Anterior cingulate cortex (tissue), 58 donors: Measurements from ENCODE around the gene WWOX.
"Not testable (repeated sequence)": the region's sequence is repeated elsewhere in the genome, so short reads cannot be mapped to it uniquely, and the experiment has no call there.

Experiments used
- DNase-seq, 58 donors: peaks; one replicate each; lab custom pipeline; 2025; lab: John Stamatoyannopoulos, UW

Gene WWOX

GRCh38 chr16:78505544-78506366 is 406.3 kb downstream of the WWOX start:
- DNase-seq, result peak in 50 of 58 donors; percentile 9 to 77 (median 34)

GRCh38 chr16:78506367-78507193 is 407.1 kb downstream of the WWOX start:
- DNase-seq, result no peak

GRCh38 chr16:78507576-78507975 is 408.1 kb downstream of the WWOX start:
- no peak for DNase-seq

- DNase-seq, result no peak
Observed at GRCh38 chr16:78509965-78510364, 410.5 kb downstream of the WWOX start.

GRCh38 chr16:78510496-78510895 is 411.0 kb downstream of the WWOX start:
- DNase-seq, result no peak

- DNase-seq, result no peak
Observed at GRCh38 chr16:78513838-78514237, 414.4 kb downstream of the WWOX start.

- not testable (repeated sequence) for DNase-seq
Observed at GRCh38 chr16:78514888-78515287, 415.4 kb downstream of the WWOX start.

GRCh38 chr16:78515421-78515820 is 416.0 kb downstream of the WWOX start:
- DNase-seq, result no peak

GRCh38 chr16:78516006-78516736 is 416.7 kb downstream of the WWOX start:
- DNase-seq, result no peak

- no peak for DNase-seq
Observed at GRCh38 chr16:78519896-78520295, 420.4 kb downstream of the WWOX start.

- DNase-seq, result no peak
Observed at GRCh38 chr16:78520470-78520869, 421.0 kb downstream of the WWOX start.

- DNase-seq, result no peak
Observed at GRCh38 chr16:78522327-78522726, 422.9 kb downstream of the WWOX start.

- no peak for DNase-seq
Observed at GRCh38 chr16:78523212-78523985, 423.9 kb downstream of the WWOX start.

GRCh38 chr16:78524066-78524595 is 424.7 kb downstream of the WWOX start:
- no peak for DNase-seq

GRCh38 chr16:78528265-78528664 is 428.8 kb downstream of the WWOX start:
- no peak for DNase-seq

GRCh38 chr16:78529881-78530280 is 430.4 kb downstream of the WWOX start:
- DNase-seq, result no peak

- DNase-seq, result no peak
Observed at GRCh38 chr16:78530283-78530682, 430.8 kb downstream of the WWOX start.

GRCh38 chr16:78535098-78535497 is 435.6 kb downstream of the WWOX start:
- no peak for DNase-seq

GRCh38 chr16:78537511-78537910 is 438.1 kb downstream of the WWOX start:
- DNase-seq, result no peak

GRCh38 chr16:78538292-78538691 is 438.8 kb downstream of the WWOX start:
- DNase-seq, result no peak
